HepG2 (cell line): ENCODE measurements around the gene PRKCG. TPM values are rescaled to one million over a fixed set of nuclear protein-coding genes. Genes with fewer than 3 reads are reported as not detected.
A peak's percentile ranks its signal among the peaks of the same experiment; 100 is the strongest.

Experiments
- FOXM1 ChIP-seq: sonication (generic); formaldehyde crosslinking; IDR thresholded peaks from 2 replicates; pipeline ENCODE4 v1.5.0; 2020; ENCODE audit warnings: missing genetic modification reagents
- GABPB1 ChIP-seq: IDR thresholded peaks from 2 replicates; pipeline ENCODE4 v1.6.1; 2016; ENCODE audit warnings: mild to moderate bottlenecking, missing genetic modification reagents, moderate library complexity, missing compliant biosample characterization
- HDAC2 ChIP-seq: sonication (generic); formaldehyde crosslinking; IDR thresholded peaks from 2 replicates; pipeline ENCODE4 v1.4.0; 2020; ENCODE audit warnings: missing genetic modification reagents
- KAT7 ChIP-seq: IDR thresholded peaks from 2 replicates; pipeline ENCODE4 v1.6.1; 2018; ENCODE audit warnings: borderline replicate concordance, missing compliant biosample characterization
- MTA3 ChIP-seq: sonication (generic); formaldehyde crosslinking; IDR thresholded peaks from 2 replicates; pipeline ENCODE4 v1.4.0; 2020; ENCODE audit warnings: missing genetic modification reagents
- NCOA1 ChIP-seq: sonication (generic); formaldehyde crosslinking; IDR thresholded peaks from 2 replicates; pipeline ENCODE4 v1.9.0; 2021; ENCODE audit warnings: missing genetic modification reagents
- NR2F6 ChIP-seq, 2 experiments: IDR thresholded peaks; 2 replicates each; pipeline ENCODE4 v1.6.1; 2016; ENCODE audit warnings: antibody characterized with exemption in 1 of 2, mild to moderate bottlenecking in 1 of 2
- NRL ChIP-seq: sonication (generic); formaldehyde crosslinking; IDR thresholded peaks from 2 replicates; pipeline ENCODE4 v1.5.0; 2020; ENCODE audit warnings: missing genetic modification reagents, mild to moderate bottlenecking, moderate library complexity, borderline replicate concordance
- PCBP2 ChIP-seq: fragments of 200-400 bp; formaldehyde crosslinking; optimal IDR thresholded peaks from 2 replicates; pipeline ENCODE3; 2018; ENCODE audit warnings: low read length, low read depth; ENCODE audit not compliant: poor library complexity, severe bottlenecking
- PHF21A ChIP-seq: sonication (generic); formaldehyde crosslinking; IDR thresholded peaks from 2 replicates; pipeline ENCODE4 v1.5.0; 2020; ENCODE audit warnings: mild to moderate bottlenecking, missing genetic modification reagents
- POLR2AphosphoS5 ChIP-seq: IDR thresholded peaks from 2 replicates; pipeline ENCODE4 v1.6.1; 2012; ENCODE audit warnings: low read depth, low read length
- PTBP1 ChIP-seq: fragments of 200-400 bp; formaldehyde crosslinking; IDR thresholded peaks from 2 replicates; pipeline ENCODE4 v1.6.1; 2018; ENCODE audit warnings: low read length, low read depth; ENCODE audit not compliant: poor library complexity, severe bottlenecking
- SNAPC2 ChIP-seq: sonication (generic); formaldehyde crosslinking; IDR thresholded peaks from 2 replicates; pipeline ENCODE4 v1.8.1; 2022; ENCODE audit warnings: mild to moderate bottlenecking, missing genetic modification reagents
- SP5 ChIP-seq: IDR thresholded peaks from 2 replicates; pipeline ENCODE4 v1.6.1; 2016; ENCODE audit warnings: low read depth, borderline replicate concordance
- ZFP41 ChIP-seq: sonication (generic); formaldehyde crosslinking; IDR thresholded peaks from 2 replicates; pipeline ENCODE4 v1.4.0; 2020; ENCODE audit warnings: mild to moderate bottlenecking, missing genetic modification reagents, borderline replicate concordance
- ZNF34 ChIP-seq: sonication (generic); formaldehyde crosslinking; IDR thresholded peaks from 2 replicates; pipeline ENCODE4 v1.4.0; 2020; ENCODE audit warnings: mild to moderate bottlenecking, missing genetic modification reagents, borderline replicate concordance
- ZNF781 ChIP-seq: sonication (generic); formaldehyde crosslinking; IDR thresholded peaks from 2 replicates; pipeline ENCODE4 v1.5.1; 2020; ENCODE audit warnings: borderline replicate concordance, mild to moderate bottlenecking, missing genetic modification reagents; ENCODE audit errors: not compliant biosample characterization
- polyA plus RNA-seq, 8 experiments: library from polyadenylated mRNA; depleted of rRNA in 3 of 8; stranded (reverse) in 7 of 8; unstranded in 1 of 8; fragments of >200 nt; fragmentation: Illumina TruSeq in 4 of 8; extraction: Trizol in 4 of 8; gene quantifications; 2 replicates each; pipeline versions ENCODE4 v1.2.1 to v1.2.3, GENCODE V29; 2011 to 2016; ENCODE audit warnings: low read depth in 4 of 8, missing spikeins in 1 of 8, mixed read lengths in 1 of 8; ENCODE audit not compliant: insufficient read depth in 1 of 8
- total RNA-seq, 5 experiments: library from RNA; depleted of rRNA; stranded (reverse); fragments of >200 nt; fragmentation: Illumina TruSeq; extraction: Trizol; gene quantifications; 2 replicates each; pipeline ENCODE4 v1.2.3, GENCODE V29; 2016; ENCODE audit warnings: low read depth in 1 of 5
- TF ChIP-seq, protein P1 (sequence below): sonication (generic); formaldehyde crosslinking; IDR thresholded peaks from 2 replicates; pipeline ENCODE4 v1.8.0; 2022; ENCODE audit warnings: mild to moderate bottlenecking, missing genetic modification reagents, borderline replicate concordance
- TF ChIP-seq, protein P2 (sequence below): sonication (generic); formaldehyde crosslinking; IDR thresholded peaks from 2 replicates; pipeline ENCODE4 v1.8.0; 2022; ENCODE audit warnings: missing genetic modification reagents, mild to moderate bottlenecking, moderate library complexity, borderline replicate concordance
- TF ChIP-seq, protein P3 (sequence below): sonication (generic); formaldehyde crosslinking; IDR thresholded peaks from 2 replicates; pipeline ENCODE4 v1.4.0; 2020; ENCODE audit warnings: missing genetic modification reagents, low read depth, mild to moderate bottlenecking, borderline replicate concordance
- TF ChIP-seq, protein P4 (sequence below): IDR thresholded peaks from 2 replicates; pipeline ENCODE4 v1.6.1; 2016; ENCODE audit warnings: low read depth, control low read depth

PRKCG gene
- total and polyA plus RNA-seq, 2 of the 13 experiments (the other 11 are each of a cell fraction or from before 2014, with no cell fraction given), result 0.02 to 0.03 TPM

DNA sequence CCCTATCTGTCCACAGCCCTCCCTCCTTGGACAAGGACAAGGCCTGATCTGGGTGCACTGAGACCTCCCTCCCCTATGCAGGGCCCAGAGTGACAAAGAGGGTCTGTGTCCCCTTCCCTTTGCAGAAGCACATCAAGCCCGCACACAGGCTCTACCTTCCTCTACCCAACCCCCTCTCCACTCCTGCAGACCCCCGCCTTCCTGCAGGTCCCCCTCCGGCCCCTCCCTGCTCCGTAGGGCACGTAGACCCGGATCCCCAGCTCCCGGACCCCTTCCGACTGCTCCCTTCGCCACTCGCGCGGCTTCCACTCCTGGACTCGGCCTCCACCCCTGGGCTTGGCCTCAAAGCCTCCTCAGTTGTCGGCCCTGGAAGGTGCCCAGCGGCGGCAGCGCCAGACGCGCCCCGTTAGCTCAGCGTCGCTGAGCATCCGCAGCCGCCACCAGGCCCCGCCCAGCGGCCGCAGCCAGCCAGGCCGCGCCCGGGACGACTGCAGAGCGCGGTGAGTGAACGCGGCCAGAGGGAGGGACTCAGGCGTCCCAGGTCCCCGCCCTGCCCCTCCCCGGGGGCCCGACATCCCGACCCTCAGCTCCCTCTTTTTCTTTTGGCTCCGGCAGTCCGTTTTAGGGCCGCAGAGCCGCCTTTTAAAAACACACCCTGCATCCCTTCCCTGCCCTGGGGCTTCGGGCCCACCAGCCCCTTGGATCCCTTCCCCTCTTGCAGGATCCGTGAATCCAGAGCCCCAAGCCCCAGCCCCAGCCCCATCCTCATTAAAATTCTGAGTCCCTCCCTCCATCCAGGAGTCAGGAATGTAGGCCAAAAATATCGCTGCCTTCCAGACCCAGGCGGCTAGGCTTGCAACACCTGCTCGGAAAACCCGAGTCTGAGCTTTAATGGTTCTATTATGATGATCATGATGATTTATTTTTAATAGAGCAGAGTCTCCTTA, 15.8 kb upstream of the PRKCG start (continued):
- peak; percentile 24 for TF ChIP-seq PTBP1
- no peak for TF ChIP-seq PCBP2
- no peak for TF ChIP-seq KAT7 (CRISPR knock-in tag)
- TF ChIP-seq, protein P1, sequence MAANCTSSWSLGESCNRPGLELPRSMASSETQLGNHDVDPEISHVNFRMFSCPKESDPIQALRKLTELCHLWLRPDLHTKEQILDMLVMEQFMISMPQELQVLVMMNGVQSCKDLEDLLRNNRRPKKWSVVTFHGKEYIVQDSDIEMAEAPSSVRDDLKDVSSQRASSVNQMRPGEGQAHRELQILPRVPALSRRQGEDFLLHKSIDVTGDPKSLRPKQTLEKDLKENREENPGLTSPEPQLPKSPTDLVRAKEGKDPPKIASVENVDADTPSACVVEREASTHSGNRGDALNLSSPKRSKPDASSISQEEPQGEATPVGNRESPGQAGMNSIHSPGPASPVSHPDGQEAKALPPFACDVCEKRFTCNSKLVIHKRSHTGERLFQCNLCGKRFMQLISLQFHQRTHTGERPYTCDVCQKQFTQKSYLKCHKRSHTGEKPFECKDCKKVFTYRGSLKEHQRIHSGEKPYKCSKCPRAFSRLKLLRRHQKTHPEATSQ (CRISPR knock-in tag), result no peak
- TF ChIP-seq, protein P2, sequence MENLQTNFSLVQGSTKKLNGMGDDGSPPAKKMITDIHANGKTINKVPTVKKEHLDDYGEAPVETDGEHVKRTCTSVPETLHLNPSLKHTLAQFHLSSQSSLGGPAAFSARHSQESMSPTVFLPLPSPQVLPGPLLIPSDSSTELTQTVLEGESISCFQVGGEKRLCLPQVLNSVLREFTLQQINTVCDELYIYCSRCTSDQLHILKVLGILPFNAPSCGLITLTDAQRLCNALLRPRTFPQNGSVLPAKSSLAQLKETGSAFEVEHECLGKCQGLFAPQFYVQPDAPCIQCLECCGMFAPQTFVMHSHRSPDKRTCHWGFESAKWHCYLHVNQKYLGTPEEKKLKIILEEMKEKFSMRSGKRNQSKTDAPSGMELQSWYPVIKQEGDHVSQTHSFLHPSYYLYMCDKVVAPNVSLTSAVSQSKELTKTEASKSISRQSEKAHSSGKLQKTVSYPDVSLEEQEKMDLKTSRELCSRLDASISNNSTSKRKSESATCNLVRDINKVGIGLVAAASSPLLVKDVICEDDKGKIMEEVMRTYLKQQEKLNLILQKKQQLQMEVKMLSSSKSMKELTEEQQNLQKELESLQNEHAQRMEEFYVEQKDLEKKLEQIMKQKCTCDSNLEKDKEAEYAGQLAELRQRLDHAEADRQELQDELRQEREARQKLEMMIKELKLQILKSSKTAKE (CRISPR knock-in tag), result peak; percentile 39; the same call in 1 of the 2 replicates
- TF ChIP-seq ZNF34, result peak; percentile 31; the same call in 1 of the 2 replicates
- no peak for TF ChIP-seq NRL (CRISPR knock-in tag)
- TF ChIP-seq ZFP41, result no peak
- no peak for TF ChIP-seq ZNF781 (CRISPR knock-in tag)
- TF ChIP-seq MTA3 (CRISPR knock-in tag), result no peak
- TF ChIP-seq, protein P3, sequence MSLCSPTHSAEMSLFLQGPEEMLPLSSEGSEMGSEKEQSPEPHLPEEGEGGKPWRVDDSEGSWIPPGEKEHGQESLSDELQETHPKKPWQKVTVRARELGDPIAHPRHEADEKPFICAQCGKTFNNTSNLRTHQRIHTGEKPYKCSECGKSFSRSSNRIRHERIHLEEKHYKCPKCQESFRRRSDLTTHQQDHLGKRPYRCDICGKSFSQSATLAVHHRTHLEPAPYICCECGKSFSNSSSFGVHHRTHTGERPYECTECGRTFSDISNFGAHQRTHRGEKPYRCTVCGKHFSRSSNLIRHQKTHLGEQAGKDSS (CRISPR knock-in tag), result no peak; the same call in 1 of the 2 replicates
- TF ChIP-seq POLR2AphosphoS5, result peak; percentile 75
- TF ChIP-seq SNAPC2, result 0 out of 2 replicates have a peak, but pooled peaks have one; percentile 4
- no peak for TF ChIP-seq NR2F6 (IDR thresholded peaks at IDR 0.05)
- no peak for TF ChIP-seq NR2F6 (CRISPR knock-in tag; IDR thresholded peaks at IDR 0.05)
- TF ChIP-seq HDAC2 (CRISPR knock-in tag), result no peak; the same call in none of the 2 replicates
- TF ChIP-seq FOXM1, result no peak
- TF ChIP-seq, protein P4, sequence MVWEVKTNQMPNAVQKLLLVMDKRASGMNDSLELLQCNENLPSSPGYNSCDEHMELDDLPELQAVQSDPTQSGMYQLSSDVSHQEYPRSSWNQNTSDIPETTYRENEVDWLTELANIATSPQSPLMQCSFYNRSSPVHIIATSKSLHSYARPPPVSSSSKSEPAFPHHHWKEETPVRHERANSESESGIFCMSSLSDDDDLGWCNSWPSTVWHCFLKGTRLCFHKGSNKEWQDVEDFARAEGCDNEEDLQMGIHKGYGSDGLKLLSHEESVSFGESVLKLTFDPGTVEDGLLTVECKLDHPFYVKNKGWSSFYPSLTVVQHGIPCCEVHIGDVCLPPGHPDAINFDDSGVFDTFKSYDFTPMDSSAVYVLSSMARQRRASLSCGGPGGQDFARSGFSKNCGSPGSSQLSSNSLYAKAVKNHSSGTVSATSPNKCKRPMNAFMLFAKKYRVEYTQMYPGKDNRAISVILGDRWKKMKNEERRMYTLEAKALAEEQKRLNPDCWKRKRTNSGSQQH (CRISPR knock-in tag), result no peak; the same call in 1 of the 2 replicates
- TF ChIP-seq SP5 (CRISPR knock-in tag), result 0 out of 2 replicates have a peak, but pooled peaks have one; percentile 15
- peak; percentile 30; the same call in 1 of the 2 replicates for TF ChIP-seq PHF21A
- no peak for TF ChIP-seq NCOA1 (CRISPR knock-in tag)
- TF ChIP-seq GABPB1 (CRISPR knock-in tag), result peak; percentile 69; the same call in 1 of the 2 replicates
